ENCODE results near the gene RHOV.
A peak's percentile ranks its signal among the peaks of the same experiment; 100 is the strongest.
"Not testable (repeated sequence)": the region's sequence is repeated elsewhere in the genome, so short reads cannot be mapped to it uniquely, and the experiment has no call there.

Gene RHOV

DNA sequence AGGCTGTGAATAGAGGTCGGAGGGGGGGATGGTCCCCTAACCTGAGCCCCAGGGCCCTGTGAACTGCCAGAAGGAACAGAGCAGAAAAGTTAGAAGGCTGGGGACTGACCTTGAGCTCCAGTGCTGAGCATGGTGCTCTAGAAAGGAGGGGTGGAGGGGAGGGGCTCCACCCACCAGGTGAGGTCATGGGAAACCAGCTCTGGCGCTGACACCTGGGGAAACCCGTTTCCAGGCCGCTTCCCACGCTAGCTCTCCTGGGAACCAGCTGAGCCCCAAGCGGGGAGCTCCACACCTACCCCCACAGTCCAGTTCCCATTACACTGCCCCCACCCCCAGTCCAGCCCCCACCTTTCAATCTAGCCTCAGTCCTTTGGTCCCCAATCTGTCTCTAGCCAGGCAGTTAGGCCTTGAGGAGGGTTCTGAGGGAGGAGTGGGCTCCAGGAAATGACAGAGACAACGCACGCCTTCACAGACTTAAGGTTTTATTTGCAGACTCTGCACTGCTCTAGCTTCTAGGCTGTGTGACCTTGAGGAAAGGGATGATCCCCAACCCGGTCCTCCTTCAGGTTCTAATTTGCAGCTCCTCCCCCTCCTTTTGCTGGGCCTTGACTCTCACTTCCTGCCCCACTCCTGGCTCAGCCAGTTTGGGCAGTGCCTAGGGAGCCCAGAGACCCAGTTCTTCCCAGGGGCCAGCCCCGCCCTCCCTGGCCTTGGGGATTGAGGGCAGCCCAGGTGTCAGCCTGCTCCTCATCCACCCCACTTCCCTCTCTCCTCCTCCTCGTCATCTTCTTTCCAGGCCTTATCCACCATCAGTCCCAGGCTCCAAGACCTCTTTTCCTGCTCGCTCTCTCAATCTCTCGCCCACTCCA is 2.1 kb downstream of the RHOV start:
- no peak for DNase-seq

DNA sequence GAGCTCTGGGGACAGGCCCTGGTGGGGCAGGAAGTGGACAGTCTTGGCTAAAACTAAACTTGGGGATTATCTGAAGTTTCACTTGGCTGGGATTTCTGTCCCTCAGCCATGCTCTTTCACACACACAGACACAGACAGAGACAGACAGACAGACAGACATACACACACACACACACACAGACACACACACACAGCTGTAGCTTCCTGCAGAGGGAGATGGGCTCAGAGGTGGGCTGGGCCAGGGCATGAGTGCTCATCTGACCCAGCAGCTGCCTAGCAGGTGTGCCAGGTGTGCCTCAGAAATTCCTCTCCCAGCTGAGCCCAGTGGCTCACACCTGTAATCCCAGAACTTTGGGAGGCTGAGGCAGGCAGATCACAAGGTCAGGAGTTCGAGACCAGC is 3.3 kb downstream of the RHOV start:
- no peak for DNase-seq

DNA sequence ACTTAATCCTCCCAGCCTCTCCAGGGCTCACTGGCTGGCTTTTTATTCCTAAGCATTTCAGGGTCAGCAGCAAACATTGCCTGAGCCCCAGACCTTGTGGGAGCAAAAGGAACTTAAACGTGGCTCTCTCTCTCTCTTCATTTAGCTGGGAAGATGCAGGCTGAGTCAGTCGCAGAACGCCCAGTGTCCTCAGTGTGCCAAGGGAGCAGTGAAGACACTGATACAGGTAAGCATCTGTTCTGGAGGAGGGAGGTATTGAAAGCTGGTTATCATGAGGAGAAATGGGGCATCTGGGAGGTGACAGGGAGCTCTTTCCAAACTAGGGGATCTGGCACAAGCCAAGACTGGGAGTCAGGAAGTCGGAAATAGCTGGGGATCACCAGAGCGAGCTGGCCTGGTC is 4.3 kb downstream of the RHOV start:
- DNase-seq, result no peak

DNA sequence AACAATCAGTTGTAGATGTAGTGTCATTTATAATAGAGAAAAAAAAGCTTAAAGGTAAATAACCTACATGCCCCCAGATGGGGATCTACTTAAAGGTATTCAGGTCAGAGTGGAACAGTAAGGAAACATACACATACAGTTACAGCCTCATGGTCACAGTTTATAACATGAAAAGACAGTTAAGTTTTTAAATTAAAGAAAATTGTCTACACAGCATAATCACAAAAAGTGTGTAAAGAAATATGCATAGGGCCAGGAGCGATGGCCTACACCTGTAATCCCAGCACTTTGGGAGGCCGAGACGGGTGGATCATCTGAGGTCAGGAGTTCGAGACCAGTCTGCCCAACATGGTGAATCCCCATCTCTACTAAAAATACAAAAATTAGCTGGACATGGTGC is 6.8 kb downstream of the RHOV start:
- no peak for DNase-seq

DNA sequence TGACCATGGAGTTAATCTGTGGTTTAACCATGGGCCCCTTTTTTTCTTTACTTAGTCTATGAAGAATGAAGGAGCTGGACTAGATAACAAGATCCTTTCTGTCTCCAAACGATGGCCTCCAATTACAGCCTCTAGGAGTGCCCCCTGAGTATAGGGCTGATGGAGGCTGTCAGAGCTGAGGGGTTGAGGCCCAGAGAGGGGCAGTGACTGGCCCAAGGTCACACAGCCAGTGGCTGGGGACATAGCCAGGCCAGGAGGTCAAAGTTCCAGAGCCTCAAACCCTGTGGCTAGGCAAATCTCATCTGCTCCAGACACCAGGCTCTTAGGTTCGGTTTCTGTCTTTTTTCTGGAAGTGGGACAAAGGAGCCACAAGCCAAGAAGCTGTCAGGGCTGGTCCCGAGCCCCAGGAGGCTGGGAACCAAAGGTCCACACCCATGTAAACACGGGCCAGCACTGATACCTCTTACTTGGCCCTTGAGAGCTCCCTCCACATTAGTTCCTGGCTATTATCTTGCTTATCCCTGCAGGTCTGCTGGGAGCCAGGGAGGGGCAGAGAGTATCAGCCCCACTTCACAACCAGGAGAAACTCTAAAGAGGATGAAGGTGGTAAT is 10.3 kb downstream of the RHOV start:
- no peak for DNase-seq

DNA sequence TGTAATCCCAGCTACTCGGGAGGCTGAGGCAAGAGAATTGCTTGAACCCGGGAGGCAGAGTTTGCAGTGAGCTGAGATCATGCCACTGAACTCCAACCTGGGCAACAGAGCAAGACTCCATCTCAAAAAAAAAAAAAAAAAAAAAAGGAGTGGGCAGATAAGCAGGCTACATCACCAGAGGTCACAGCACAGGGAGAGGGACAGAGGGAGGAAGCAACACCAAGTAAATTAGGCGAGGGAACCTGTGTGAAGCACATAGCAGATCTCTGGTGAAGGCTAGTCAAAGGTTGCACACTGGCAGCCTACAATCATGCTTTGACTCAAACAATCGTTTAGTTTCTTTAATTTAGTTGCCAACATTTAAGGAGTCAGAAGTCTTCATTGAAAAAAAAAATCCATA is 12.9 kb downstream of the RHOV start:
- not testable (repeated sequence) for DNase-seq

DNA sequence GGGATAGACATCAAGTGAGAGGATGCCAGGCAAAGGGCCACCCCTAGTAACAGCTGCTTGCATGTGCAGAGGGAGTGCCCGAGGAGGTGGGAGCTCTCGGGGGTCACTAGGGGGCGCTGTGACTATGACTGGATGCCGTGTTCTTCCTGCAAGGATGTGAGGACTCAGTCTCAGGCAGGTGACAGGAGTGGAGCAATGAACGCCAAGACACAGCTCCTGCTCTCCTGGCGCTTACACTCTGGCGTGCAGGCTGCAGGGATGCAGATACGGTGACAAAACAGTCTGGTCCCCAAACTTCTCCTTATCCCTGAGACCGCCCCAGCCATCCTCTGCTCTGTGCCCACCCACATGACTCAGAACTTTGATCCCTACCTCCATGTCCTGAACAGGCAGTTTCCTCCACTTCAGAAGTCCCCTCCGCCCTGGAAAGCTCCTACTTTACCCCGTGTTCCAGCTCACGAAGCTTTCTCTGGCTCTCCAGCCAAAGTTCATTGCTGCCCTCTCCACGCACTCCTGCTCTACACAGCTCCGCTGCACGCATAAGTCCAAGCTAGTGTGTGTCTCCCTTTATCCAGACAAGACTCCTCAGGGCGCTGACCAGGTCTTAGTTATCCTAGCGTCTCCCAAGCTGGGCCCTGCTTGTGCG is 14.7 kb downstream of the RHOV start:
- DNase-seq, result peak; percentile 54

DNA sequence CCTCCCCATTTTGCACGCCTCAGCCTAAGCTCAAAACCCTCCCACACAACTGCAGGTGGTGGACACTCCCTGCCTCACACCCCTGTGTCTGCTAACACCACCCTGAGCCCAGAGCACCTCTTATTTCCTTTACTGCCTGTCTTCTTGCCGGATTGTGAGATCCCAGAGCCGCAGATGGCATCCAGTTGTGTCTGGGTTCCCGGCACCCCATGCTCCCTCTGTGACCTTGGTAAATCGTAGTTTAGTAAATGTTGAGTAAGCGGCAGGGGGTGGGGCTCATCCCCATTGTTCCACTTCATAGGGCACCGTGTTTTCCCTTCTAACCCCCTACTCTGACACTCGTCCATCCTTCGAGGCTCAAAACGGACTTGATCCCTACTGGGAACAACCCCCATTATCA is 15.3 kb downstream of the RHOV start:
- no peak for DNase-seq

DNA sequence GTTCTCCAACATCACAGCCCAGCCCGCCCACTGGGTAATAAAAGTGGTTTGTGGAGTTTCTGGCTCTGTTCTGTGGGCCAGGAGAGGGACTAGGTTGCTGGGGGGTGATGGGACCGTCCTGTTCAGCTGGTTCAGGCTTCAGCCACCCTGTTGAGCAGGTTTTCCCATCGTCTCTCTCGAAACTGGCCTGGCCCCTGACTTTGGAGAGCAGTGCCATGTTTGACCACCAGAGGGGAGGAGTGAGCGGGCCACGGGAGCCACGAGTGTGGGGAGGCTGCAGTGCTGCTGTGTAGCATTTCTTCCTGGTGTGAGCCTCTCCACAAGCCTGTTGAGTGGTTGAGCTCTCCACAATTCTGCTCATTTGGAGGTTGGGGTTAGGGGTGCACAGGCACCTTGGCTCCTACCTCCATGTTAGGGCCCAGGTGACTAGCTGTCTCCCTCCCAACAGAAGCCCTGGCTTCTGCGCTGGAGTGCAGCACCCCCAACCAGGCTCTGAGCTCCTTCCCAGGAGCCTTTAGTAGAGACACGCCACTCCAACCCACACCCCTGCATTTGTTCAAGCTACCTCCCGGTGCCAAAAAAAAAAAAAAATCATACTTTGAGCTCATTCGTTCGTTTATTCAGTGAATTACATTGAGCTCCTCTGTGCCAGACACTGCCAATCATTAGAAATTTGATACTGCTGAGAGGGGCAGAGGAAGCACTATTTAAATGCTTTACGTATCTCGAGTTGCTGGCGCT is 16.3 kb downstream of the RHOV start:
- DNase-seq, result peak; percentile 59

DNA sequence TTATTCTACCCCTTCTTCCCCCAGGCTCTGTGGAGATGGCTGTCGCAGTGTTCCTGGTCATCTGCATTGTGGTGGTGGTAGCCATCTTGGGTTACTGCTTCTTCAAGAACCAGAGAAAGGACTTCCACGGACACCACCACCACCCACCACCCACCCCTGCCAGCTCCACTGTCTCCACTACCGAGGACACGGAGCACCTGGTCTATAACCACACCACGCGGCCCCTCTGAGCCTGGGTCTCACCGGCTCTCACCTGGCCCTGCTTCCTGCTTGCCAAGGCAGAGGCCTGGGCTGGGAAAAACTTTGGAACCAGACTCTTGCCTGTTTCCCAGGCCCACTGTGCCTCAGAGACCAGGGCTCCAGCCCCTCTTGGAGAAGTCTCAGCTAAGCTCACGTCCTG is 17.3 kb downstream of the RHOV start:
- no peak for DNase-seq

DNA sequence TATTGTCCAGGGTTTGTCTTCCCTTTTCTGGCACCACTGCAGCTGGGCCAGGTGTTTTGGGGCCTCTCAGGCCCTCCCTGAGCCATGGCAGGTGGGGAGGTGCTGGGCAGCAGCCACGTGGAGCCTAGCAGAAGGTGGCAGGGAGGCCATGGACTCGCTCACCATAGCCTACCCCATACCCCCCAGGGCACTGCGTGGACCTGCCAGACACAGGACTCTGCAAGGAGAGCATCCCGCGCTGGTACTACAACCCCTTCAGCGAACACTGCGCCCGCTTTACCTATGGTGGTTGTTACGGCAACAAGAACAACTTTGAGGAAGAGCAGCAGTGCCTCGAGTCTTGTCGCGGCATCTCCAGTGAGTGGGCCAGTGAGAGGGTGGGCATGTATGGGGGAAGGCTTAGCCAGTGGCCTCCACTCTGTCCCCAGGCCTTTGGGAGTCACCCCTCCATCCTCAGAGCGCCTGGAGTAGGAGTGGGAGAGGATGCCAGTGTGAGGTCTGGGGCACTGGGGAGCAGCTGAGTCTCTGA is 18.3 kb downstream of the RHOV start:
- no peak for DNase-seq

DNA sequence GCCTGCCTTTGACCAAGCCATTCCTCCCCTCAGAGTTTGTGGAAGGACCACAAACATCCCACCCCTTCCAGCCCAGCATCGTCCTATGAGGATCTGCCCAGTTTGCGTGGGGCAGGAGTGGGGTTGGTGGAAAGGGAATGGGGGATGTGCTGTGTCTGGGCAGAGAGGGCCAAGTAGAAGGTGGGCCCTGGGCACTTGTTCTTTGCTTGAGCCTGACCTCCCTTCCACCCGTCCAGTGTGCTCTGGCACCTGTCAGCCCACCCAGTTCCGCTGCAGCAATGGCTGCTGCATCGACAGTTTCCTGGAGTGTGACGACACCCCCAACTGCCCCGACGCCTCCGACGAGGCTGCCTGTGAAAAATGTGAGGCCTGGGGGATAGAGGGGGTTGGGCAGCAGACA is 19.9 kb downstream of the RHOV start:
- DNase-seq, result no peak

DNA sequence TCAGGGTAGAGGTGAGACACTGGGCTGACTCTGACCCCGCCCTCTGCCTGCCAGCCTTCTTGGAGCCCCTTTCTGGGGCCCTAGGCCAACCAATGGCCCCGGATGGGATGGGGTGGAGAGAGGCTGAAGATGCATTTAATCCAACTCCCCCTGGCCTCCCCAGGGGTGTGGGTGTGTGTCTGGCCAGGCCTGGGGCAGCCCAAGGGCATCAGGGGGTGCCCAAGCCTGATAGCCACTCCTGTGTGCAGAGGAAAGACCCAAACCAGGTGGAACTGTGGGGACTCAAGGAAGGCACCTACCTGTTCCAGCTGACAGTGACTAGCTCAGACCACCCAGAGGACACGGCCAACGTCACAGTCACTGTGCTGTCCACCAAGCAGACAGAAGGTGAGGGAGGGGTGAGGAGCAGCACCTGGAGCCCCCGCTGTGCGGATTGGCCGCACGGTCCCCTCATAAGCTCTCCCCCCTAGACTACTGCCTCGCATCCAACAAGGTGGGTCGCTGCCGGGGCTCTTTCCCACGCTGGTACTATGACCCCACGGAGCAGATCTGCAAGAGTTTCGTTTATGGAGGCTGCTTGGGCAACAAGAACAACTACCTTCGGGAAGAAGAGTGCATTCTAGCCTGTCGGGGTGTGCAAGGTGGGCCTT is 20.7 kb downstream of the RHOV start:
- no peak for DNase-seq

DNA sequence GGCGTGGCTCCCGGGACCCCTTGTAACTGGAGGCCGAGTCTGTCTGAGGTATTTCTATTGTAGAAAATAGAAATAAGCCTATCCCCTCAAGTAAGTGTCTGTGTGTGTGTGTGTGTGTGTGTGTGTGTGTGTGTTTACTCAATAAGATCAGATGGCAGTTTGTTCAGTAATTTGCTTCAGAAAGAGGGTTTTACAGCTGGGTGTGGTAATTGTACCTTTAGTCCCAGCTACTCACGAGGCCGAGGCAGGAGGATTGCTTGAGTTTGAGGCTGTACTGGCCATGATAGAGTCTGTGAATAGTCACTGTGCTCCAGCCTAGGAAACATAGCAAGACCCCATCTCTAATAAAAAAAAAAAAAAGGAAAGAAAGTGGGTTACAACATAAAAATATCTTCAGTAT is 21.5 kb downstream of the RHOV start:
- no peak for DNase-seq

DNA sequence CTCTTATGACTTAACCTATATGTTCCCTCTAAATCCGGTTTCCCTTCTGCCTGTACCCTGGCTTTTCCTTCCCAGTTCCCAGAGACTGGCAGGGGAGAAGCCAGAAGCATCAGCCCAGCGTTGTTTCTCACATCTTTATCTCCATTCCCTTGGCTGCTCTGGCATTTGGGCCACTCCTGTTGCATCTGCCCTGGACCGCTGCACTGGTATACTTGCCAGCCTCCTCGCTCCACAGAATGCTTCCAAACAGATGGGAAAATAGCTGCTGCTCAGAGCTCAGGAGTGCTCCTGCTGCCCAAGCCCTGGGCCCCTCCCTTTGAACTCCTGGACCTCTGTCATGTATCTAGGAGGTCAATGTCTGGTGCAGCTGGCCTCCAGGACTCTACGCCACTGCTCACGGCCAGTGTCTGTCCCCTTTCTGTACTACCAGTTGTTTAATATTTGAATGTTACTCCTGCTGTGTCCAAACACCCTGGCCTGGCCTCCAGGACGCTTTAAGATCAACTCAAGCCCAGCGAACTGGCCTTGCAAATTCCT is 23.4 kb downstream of the RHOV start:
- no peak for DNase-seq

DNA sequence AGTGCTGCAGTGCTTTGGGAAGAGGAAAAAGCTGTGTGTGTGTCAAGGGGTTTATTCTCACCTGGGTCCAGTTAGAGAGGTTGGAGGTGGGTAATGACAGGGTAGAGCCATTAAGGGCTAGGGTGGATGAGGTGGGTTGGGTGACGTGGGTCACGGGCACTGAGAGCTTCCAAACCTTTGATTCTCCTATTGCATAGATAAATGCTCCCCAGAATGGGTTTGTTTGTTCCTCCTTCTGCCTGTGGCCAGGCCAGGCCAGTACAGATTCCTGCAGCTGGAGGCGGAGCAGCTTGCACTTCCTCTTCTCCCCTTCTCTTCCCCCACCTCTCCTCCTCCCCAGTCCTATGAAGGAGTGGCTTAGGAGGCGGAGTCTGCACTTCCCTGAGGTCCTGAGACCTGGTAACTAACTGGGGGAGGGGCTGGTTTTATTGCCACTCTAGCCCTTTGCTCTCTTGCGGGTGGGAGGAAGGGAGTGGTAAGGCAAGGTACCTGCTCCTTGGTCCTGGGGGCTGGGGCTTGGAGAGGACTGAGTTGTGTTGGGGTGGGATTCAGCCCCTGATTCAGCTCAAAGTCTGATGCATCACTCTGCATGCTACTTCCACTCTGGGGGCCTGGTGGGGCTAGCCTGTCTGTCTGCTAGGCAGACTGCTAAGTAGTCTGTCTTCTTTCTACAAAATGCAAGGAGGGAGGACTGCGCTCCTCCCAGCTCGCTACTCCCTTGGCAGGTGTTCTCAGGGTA is 26.6 kb downstream of the RHOV start:
- peak; percentile 19 for DNase-seq

DNA sequence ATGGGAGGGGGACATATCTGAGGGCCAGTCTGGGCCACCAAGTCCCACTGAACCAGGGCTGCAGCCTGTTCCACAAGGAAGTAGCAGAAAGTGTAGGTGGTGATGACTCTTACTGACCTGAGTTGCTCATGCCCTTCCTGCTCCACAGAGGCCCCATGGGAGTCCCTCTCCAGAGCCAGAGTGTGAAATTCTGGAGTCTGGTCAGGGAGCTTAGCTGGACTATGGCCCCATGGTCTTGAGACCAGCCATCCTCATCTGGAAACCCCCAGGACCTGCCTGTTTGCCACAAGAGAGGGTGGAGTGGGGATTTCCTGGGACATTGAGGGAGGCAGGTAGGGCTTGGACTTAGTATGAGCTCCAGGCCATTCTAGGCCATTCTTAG is 27.2 kb downstream of the RHOV start:
- DNase-seq, result no peak

DNA sequence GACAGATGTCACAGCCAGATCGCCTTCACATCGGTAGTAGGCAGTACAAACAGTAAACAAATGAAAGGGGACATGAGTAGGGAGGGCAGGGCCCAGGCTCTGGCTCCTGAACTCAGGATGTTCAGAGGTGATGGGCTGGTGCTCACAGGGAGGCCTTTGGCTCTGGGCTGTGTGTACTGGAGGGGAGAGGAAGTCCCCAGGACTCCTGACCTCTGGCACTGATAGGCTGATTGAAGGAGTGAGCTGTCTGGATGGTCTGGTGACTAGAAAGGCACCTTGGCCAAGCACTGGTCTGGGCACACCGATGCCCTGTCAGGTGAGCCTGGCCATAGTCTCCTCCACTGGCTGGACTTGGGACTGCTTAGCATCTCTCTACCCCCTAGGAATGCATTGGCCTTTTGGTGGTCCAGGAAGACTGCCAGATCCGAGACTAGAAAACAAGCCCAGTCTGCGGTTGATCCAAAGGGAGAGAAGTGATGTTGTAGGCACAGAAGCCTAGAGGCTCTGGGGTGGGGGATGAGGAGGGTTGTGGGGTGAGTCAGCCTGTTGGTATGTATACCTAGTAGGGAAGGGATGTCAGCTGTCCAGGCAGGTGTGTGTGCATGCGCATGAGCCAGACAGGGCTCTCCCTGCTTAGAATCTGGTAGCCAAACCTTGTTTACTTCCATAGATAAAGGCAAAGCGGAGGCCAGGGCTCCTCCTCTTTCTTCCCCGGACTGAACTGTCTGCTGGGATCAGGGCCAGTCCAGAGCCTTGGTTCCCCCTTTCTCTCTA is 28.3 kb downstream of the RHOV start:
- no peak for DNase-seq

DNA sequence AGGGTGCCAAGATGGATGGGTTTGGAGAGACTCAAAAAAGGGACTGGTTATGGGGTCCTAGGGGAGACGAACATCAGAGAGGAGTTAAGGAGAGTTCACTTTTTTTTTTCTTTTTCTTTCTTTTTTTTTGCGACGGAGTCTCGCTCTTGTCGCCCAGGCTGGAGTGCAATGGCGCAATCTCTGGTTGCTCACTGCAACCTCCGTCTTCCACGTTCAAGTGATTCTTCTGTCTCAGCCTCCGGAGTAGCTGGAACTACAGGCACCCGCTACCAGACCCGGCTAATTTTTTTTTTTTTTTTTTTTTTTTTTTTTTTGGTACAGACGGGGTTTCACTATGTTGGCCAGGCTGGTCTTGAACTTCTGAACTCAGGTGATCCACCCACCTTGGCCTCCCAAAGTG is 29.0 kb downstream of the RHOV start:
- no peak for DNase-seq

DNA sequence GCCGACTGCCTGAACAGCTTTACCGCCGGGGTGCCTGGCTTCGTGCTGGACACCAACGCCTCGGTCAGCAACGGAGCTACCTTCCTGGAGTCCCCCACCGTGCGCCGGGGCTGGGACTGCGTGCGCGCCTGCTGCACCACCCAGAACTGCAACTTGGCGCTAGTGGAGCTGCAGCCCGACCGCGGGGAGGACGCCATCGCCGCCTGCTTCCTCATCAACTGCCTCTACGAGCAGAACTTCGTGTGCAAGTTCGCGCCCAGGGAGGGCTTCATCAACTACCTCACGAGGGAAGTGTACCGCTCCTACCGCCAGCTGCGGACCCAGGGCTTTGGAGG is 29.4 kb downstream of the RHOV start:
- DNase-seq, result no peak

Data from NCI-H774 (cell line).